Hepatocyte (in vitro differentiated cells): Measurements from ENCODE around the gene ZFYVE28. TPM values are rescaled to one million over a fixed set of nuclear protein-coding genes. Genes with fewer than 3 reads are reported as not detected.

Experiments
- DNase-seq: peaks from one replicate; pipeline ENCODE4 v3.0.0-alpha.2; 2016; ENCODE audit warnings: low spot score
- H2AFZ ChIP-seq: fragments of 200-600 bp; sonication (generic); 2 replicates; pipeline ENCODE4 v1.6.0; 2016; ENCODE audit warnings: antibody characterized with exemption, mild to moderate bottlenecking
- H3K27ac ChIP-seq: fragments of 200-600 bp; sonication (generic); 2 replicates; pipeline ENCODE4 v1.5.1; 2016; ENCODE audit warnings: mild to moderate bottlenecking
- H3K27me3 ChIP-seq: fragments of 200-600 bp; sonication (generic); 2 replicates; pipeline ENCODE4 v1.6.1; 2016
- H3K36me3 ChIP-seq: fragments of 200-600 bp; sonication (generic); replicated peaks from 2 replicates; pipeline ENCODE4 v1.5.1; 2016; ENCODE audit warnings: low read depth; ENCODE audit not compliant: insufficient read depth
- H3K4me1 ChIP-seq: fragments of 200-600 bp; sonication (generic); 2 replicates; pipeline ENCODE4 v1.5.1; 2016; ENCODE audit warnings: mild to moderate bottlenecking, moderate library complexity; ENCODE audit not compliant: insufficient read depth
- H3K4me2 ChIP-seq: fragments of 200-600 bp; sonication (generic); 2 replicates; pipeline ENCODE4 v1.6.0; 2016
- H3K4me3 ChIP-seq: fragments of 200-600 bp; sonication (generic); 2 replicates; pipeline ENCODE4 v1.5.1; 2016; ENCODE audit warnings: mild to moderate bottlenecking
- H3K79me2 ChIP-seq: fragments of 200-600 bp; sonication (generic); 2 replicates; pipeline ENCODE4 v1.6.0; 2017; ENCODE audit warnings: mild to moderate bottlenecking
- H3K9me2 ChIP-seq: fragments of 200-600 bp; sonication (generic); replicated peaks from 2 replicates; pipeline ENCODE4 v1.6.0; 2017; ENCODE audit warnings: mild to moderate bottlenecking; ENCODE audit not compliant: insufficient read depth
- H3K9me3 ChIP-seq: fragments of 200-600 bp; sonication (generic); 2 replicates; pipeline ENCODE4 v1.5.1; 2016; ENCODE audit warnings: low read depth, mild to moderate bottlenecking
- H4K20me1 ChIP-seq: fragments of 200-600 bp; sonication (generic); 2 replicates; pipeline ENCODE4 v1.6.0; 2016; ENCODE audit warnings: mild to moderate bottlenecking; ENCODE audit not compliant: insufficient read depth, poor library complexity, severe bottlenecking
- EZH2 ChIP-seq: fragments of 200-600 bp; sonication (generic); IDR thresholded peaks from 2 replicates; pipeline ENCODE4 v1.6.1; 2016; ENCODE audit warnings: antibody characterized with exemption, mild to moderate bottlenecking, borderline replicate concordance
- EZH2phosphoT487 ChIP-seq: fragments of 200-600 bp; sonication (generic); IDR thresholded peaks from one replicate; pipeline ENCODE4 v1.6.1; 2018; ENCODE audit warnings: antibody characterized with exemption, mild to moderate bottlenecking, low read depth, moderate library complexity; ENCODE audit not compliant: unreplicated experiment, severe bottlenecking
- WGBS: methylation state at CpG from one replicate; pipeline ENCODE4 v1.1.6; 2016; ENCODE audit warnings: low lambda C conversion rate; ENCODE audit errors: missing lambda C conversion rate; 5-methylcytosine and 5-hydroxymethylcytosine counted together
- polyA plus RNA-seq: library from polyadenylated mRNA; unstranded; fragments of >200 nt; fragmentation: Nextera tagmentation; extraction: Ambion mirVana; gene quantifications from 2 replicates; pipeline ENCODE4 v1.2.1, GENCODE V29; 2016
- total RNA-seq: library from RNA; depleted of rRNA; stranded (reverse); fragments of >200 nt; gene quantifications from 2 replicates; pipeline ENCODE4 v1.2.3, GENCODE V29; 2014
- TF ChIP-seq, protein P1 (sequence below): fragments of 200-600 bp; sonication (generic); IDR thresholded peaks from 2 replicates; pipeline ENCODE4 v1.5.1; 2016; ENCODE audit warnings: antibody characterized with exemption, mild to moderate bottlenecking; ENCODE audit not compliant: poor library complexity

The ZFYVE28 gene
- total and polyA plus RNA-seq, 2 experiments from 2014 or later = 2.2 to 3.4 TPM

DNA sequence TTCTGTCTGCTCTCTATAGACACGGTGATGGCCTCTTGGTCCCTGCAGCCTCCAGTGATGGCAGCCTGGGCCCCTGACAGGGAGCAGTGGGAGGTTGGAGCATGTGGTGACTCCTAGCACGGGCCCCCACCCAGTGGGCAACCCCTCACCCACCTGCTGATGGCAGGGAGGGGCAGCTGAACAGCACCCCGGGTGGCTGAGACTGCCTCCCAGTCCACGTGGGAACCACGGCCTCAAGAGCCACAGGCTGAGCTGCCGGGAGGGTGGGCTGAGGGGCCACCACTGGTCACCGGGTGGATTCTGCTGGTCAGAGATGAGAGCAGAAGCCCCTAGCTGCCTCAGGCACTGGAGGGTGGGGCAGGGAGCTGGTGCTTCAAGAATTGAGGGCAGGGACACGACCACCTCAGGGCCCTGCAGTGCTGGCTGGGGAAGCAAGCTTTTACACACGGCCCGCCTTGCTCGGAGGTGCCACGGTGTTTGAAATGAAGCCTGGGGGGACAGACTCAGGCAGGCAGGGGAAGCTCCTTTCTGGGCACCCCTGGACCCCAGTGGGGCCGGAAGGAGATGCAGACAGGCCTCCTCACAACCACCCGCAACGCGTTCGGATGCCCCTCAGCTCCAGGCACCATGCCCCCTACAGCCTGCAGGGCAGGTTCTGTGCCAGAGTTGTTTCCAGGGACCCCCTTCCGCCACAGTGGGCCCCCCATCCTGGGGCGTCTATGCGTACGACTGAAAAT is 170.2 kb downstream of the ZFYVE28 start:
- peak; percentile 6 for DNase-seq
- WGBS = 94% methylated on average over 21 of the region's 21 CpGs
- no peaks in the 10 kb centered on the region for H3K9me3 ChIP-seq
- no peaks in the 10 kb centered on the region for H3K79me2 ChIP-seq
- H3K27ac ChIP-seq = no peak overlapping the region
- peaks cover 17% of the 10 kb centered on the region for H4K20me1 ChIP-seq
- no peaks in the 10 kb centered on the region for H3K27me3 ChIP-seq
- H3K4me1 ChIP-seq = peaks cover 5% of the 10 kb centered on the region
- no peak for TF ChIP-seq EZH2phosphoT487
- no peaks in the 10 kb centered on the region for H3K9me2 ChIP-seq
- no peak overlapping the region for H3K4me2 ChIP-seq
- H3K36me3 ChIP-seq = no peaks in the 10 kb centered on the region
- no peak overlapping the region for H2AFZ ChIP-seq
- H3K4me3 ChIP-seq = no peak overlapping the region

DNA sequence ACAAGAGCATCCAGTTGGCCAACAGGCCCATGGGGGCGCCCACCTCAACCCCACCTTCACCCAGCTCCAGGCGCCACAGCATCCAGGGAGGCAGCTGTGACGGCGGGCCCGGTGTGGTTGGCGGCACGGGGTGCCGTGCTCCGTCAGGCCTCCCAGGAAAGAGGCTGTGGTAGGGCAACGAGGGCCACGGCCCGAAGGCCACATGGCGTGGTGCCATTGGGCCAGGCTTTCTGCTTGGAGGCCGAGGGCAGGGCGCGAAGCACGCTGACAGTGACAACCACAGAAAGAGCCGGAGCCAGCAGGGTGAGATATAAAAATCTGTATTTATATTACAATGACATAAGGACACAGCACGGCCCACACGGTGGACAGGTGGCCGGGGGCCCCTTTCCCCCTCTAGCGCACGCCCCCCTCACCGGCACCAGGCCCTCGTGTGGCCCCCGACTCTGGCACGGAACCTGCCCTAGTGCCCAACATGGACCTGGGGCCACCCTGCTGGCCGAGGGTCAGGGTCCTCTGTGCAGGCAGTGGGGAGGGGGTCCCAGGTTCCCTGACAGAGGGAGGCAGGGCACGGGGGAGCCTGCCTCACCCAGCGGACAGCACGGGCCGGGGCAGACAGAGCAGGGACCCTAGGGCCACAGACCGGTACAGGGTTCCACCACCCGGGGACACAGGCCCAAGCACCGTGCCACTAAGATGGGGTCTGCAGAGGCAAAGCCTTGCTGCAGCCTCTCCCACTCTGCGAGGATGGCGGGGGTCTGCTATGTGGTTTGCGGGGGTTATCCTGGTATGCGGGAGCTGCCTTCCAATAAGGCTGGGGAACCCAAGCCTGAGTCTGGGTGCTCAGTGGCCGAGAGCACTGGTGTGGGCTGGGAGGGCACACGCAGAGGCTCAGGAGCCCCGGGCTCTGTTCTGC is 171.1 kb downstream of the ZFYVE28 start:
- Histone ChIP-seq H3K4me3 (no peak overlapping the region), H3K36me3 (no peaks in the 10 kb centered on the region), H3K4me1 (peaks cover 6% of the 10 kb centered on the region), H3K79me2 (no peaks in the 10 kb centered on the region), H3K27me3 (no peaks in the 10 kb centered on the region), H3K9me3 (no peaks in the 10 kb centered on the region), H3K27ac (no peak overlapping the region), H3K9me2 (no peaks in the 10 kb centered on the region), H2AFZ (no peak overlapping the region), H3K4me2 (no peak overlapping the region), H4K20me1 (peaks cover 9% of the 10 kb centered on the region)
- 93% methylated on average over 38 of the region's 42 CpGs for WGBS
- TF ChIP-seq EZH2phosphoT487 (no peak), EZH2 (no peak)
- TF ChIP-seq, protein P1, sequence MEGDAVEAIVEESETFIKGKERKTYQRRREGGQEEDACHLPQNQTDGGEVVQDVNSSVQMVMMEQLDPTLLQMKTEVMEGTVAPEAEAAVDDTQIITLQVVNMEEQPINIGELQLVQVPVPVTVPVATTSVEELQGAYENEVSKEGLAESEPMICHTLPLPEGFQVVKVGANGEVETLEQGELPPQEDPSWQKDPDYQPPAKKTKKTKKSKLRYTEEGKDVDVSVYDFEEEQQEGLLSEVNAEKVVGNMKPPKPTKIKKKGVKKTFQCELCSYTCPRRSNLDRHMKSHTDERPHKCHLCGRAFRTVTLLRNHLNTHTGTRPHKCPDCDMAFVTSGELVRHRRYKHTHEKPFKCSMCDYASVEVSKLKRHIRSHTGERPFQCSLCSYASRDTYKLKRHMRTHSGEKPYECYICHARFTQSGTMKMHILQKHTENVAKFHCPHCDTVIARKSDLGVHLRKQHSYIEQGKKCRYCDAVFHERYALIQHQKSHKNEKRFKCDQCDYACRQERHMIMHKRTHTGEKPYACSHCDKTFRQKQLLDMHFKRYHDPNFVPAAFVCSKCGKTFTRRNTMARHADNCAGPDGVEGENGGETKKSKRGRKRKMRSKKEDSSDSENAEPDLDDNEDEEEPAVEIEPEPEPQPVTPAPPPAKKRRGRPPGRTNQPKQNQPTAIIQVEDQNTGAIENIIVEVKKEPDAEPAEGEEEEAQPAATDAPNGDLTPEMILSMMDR = no peak
- DNase-seq = peak; percentile 3

DNA sequence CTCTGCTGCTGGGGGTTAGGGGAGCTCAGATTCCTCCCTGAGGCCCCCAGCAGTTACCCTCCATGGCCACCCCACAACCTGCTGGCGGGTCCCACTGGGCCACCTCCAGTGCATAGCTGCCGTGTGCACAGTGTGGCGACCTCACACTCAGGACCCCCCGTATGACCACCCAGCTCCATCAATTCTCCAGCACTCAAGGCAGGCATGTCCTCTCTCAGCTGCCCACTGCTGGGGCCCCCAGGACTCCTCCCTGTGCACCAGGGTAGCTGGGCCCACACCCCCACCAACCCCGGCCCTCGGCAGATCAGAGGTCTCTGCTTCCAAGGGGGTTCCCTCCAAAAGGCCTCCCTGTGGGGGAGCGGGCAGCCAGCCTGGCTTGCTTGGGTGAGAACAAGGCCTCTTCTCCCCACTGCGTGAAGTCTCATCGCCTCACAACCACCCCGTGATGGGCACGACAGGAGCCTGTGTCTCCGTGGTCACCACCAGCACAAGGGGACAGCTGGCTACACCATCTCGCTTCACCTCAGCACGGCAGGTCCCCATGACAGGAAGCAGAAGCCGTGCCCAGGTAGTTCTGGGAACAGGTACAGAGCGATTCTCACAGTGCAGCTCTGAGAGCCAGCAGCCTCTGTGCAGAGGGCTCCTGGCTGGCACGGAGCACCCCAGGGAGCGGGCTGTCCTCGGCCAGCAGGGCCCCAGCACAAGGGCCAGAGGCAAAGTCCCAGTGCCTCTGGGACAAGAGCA is 171.9 kb downstream of the ZFYVE28 start:
- no peaks in the 10 kb centered on the region for H3K27me3 ChIP-seq
- no peak overlapping the region for H3K4me2 ChIP-seq
- H3K4me1 ChIP-seq = peaks cover 8% of the 10 kb centered on the region
- no peak overlapping the region for H3K27ac ChIP-seq
- no peaks in the 10 kb centered on the region for H3K9me3 ChIP-seq
- no peaks in the 10 kb centered on the region for H3K79me2 ChIP-seq
- no peak overlapping the region for H3K4me3 ChIP-seq
- H3K36me3 ChIP-seq = no peaks in the 10 kb centered on the region
- H4K20me1 ChIP-seq = peaks cover 3% of the 10 kb centered on the region
- H3K9me2 ChIP-seq = no peaks in the 10 kb centered on the region
- DNase-seq = peak; percentile 2
- TF ChIP-seq EZH2phosphoT487 (no peak), EZH2 (no peak)
- TF ChIP-seq, protein P1 = no peak
- H2AFZ ChIP-seq = no peak overlapping the region
- 97% methylated on average over 19 of the region's 19 CpGs for WGBS
